GM18909 (cell line): ENCODE measurements around the gene FMNL3.

Experiments
- ATAC-seq: cut with Tn5 transposase; IDR thresholded peaks from one replicate; pipeline ENCODE4 v1.9.1; 2021; ENCODE audit warnings: mild to moderate bottlenecking; ENCODE audit not compliant: unreplicated experiment, poor library complexity

Gene FMNL3

GRCh38 chr12:49678711-49679110 is 28.5 kb downstream of the FMNL3 start:
- ATAC-seq = no peak

- ATAC-seq = no peak
Measured at GRCh38 chr12:49675137-49675536, 32.1 kb downstream of the FMNL3 start.

- ATAC-seq = no peak
Measured at GRCh38 chr12:49674318-49674981, 32.8 kb downstream of the FMNL3 start.

GRCh38 chr12:49673446-49674317 is 33.5 kb downstream of the FMNL3 start:
- ATAC-seq = no peak

GRCh38 chr12:49672301-49673217 is 34.6 kb downstream of the FMNL3 start:
- ATAC-seq = no peak

- peak; percentile 37 for ATAC-seq
Measured at GRCh38 chr12:49671031-49671765, 36.0 kb downstream of the FMNL3 start.

- ATAC-seq = no peak
Measured at GRCh38 chr12:49669796-49670195, 37.4 kb downstream of the FMNL3 start.

GRCh38 chr12:49667325-49668090 is 39.7 kb downstream of the FMNL3 start:
- ATAC-seq = no peak

- ATAC-seq = no peak
Measured at GRCh38 chr12:49666176-49666575, 41.0 kb downstream of the FMNL3 start.

GRCh38 chr12:49665384-49665783 is 41.8 kb downstream of the FMNL3 start:
- ATAC-seq = no peak

- peak; percentile 69 for ATAC-seq
Measured at GRCh38 chr12:49664591-49665239, 42.5 kb downstream of the FMNL3 start.

- no peak for ATAC-seq
Measured at GRCh38 chr12:49664167-49664566, 43.0 kb downstream of the FMNL3 start.

- peak; percentile 78 for ATAC-seq
Measured at GRCh38 chr12:49662998-49663843, 44.0 kb downstream of the FMNL3 start.

- no peak for ATAC-seq
Measured at GRCh38 chr12:49661746-49662145, 45.5 kb downstream of the FMNL3 start.

GRCh38 chr12:49661191-49661590 is 46.0 kb downstream of the FMNL3 start:
- no peak for ATAC-seq

- no peak for ATAC-seq
Measured at GRCh38 chr12:49659753-49660152, 47.5 kb downstream of the FMNL3 start.

- no peak for ATAC-seq
Measured at GRCh38 chr12:49658276-49658675, 48.9 kb downstream of the FMNL3 start.
